B cell (primary cell): ENCODE results near the gene SEC24C.

Experiments used
- EZH2 ChIP-seq: IDR thresholded peaks from 2 replicates; pipeline ENCODE4 v1.6.1; 2012; ENCODE audit warnings: borderline replicate concordance, low read depth, mild to moderate bottlenecking, moderate library complexity, low read length; ENCODE audit not compliant: insufficient read depth, poor library complexity, severe bottlenecking
- TF ChIP-seq, protein P1 (sequence below): fragments of 200-600 bp; IDR thresholded peaks from one replicate; pipeline ENCODE4 v1.8.0; 2022; ENCODE audit warnings: antibody characterized with exemption, mild to moderate bottlenecking

DNA sequence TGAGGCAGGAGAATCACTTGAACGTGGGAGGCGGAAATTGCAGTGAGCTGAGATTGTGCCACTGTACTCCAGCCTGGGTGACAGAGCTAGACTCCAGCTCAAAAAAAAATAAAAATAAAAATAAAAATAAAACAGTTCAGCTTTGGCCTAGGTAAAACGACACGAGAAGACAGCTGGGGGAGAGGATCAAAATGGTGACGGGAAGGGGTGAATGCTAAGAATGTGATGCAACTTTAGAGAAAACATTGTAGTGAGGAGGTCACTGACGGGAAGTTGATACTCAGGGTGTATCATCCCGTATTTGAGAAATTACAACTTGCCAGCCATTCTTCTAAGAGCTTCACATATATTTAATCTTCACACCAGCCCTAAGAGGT lies 66.2 kb downstream of the SEC24C start:
- TF ChIP-seq, protein P1, sequence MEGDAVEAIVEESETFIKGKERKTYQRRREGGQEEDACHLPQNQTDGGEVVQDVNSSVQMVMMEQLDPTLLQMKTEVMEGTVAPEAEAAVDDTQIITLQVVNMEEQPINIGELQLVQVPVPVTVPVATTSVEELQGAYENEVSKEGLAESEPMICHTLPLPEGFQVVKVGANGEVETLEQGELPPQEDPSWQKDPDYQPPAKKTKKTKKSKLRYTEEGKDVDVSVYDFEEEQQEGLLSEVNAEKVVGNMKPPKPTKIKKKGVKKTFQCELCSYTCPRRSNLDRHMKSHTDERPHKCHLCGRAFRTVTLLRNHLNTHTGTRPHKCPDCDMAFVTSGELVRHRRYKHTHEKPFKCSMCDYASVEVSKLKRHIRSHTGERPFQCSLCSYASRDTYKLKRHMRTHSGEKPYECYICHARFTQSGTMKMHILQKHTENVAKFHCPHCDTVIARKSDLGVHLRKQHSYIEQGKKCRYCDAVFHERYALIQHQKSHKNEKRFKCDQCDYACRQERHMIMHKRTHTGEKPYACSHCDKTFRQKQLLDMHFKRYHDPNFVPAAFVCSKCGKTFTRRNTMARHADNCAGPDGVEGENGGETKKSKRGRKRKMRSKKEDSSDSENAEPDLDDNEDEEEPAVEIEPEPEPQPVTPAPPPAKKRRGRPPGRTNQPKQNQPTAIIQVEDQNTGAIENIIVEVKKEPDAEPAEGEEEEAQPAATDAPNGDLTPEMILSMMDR = no peak
- no peak for TF ChIP-seq EZH2
